Measurements from ENCODE around the gene F7. TPM values are rescaled to one million over a fixed set of nuclear protein-coding genes. Genes with fewer than 3 reads are reported as not detected.

The F7 gene
- total and polyA plus RNA-seq, 2 donors (not counting 1 experiment from before 2014, with no cell fraction given): not detected

DNA sequence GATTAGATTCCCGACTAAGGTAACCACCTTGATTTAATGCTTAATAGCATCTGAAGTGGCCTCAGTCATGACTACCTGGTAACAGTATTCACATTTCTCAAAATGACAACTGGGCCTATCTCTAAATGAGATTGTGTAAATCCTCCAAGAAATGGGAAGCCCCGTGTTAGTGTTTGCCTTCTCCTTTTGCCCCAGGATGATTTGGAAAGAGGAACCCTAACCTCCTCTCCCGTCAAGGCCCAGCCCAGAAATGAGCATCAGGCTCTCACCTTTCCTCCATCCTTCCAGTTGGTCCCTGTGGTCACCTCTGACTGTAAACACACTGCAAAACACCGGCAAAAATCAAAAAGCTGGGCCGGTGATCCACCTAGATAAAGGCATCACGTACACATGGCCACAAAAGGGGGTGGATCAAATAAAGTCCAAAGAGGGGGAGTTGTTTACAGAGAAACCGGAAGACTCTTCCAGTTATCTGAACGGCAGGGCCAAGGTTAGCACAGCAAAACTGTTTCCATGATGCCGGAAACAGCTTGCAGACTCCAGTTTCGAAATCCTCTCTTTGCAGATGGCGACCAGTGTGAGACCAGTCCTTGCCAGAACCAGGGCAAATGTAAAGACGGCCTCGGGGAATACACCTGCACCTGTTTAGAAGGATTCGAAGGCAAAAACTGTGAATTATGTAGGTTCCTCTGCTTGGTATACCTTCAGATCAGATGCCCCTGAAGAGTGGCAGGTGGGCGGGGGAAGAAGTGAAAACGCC, 33.4 kb downstream of the F7 start:
- Histone ChIP-seq H3K4me2 (ENCODE audit: extremely low read depth, insufficient read depth, low read length) (no peak overlapping the region), H3K27ac (ENCODE audit: insufficient read depth, low read length) (no peak overlapping the region), H3K27me3 (ENCODE audit: control insufficient read depth, insufficient read depth, low read length) (no peaks in the 10 kb centered on the region), H3K36me3 (ENCODE audit: control insufficient read depth, insufficient read depth, low read length) (no peaks in the 10 kb centered on the region), H3K4me1 (ENCODE audit: control insufficient read depth, extremely low read depth, insufficient read depth, low read length) (no peaks in the 10 kb centered on the region), H3K9ac (ENCODE audit: insufficient read depth, low read length) (no peak overlapping the region), H2AFZ (ENCODE audit: low read length) (no peak overlapping the region), H3K4me3 (replicated peaks in 1 of 4; ENCODE audit: control extremely low read depth in 1 of 4, insufficient read depth in 1 of 4, low read depth in 3 of 4, low read length in 4 of 4) (no peak overlapping the region), H4K20me1 (ENCODE audit: control insufficient read depth, extremely low read depth, insufficient read depth, low read length) (no peaks in the 10 kb centered on the region), H3K79me2 (ENCODE audit: control insufficient read depth, insufficient read depth, low read length) (no peaks in the 10 kb centered on the region), H3K9me3 (ENCODE audit: control insufficient read depth, insufficient read depth, low read depth, low read length) (no peaks in the 10 kb centered on the region)
- no peak for DNase-seq (ENCODE audit: low read depth in 2 of 2)
- no peak for TF ChIP-seq EZH2 (IDR thresholded peaks at IDR 0.05; ENCODE audit: low read length, missing control alignments)
- TF ChIP-seq, protein P1, sequence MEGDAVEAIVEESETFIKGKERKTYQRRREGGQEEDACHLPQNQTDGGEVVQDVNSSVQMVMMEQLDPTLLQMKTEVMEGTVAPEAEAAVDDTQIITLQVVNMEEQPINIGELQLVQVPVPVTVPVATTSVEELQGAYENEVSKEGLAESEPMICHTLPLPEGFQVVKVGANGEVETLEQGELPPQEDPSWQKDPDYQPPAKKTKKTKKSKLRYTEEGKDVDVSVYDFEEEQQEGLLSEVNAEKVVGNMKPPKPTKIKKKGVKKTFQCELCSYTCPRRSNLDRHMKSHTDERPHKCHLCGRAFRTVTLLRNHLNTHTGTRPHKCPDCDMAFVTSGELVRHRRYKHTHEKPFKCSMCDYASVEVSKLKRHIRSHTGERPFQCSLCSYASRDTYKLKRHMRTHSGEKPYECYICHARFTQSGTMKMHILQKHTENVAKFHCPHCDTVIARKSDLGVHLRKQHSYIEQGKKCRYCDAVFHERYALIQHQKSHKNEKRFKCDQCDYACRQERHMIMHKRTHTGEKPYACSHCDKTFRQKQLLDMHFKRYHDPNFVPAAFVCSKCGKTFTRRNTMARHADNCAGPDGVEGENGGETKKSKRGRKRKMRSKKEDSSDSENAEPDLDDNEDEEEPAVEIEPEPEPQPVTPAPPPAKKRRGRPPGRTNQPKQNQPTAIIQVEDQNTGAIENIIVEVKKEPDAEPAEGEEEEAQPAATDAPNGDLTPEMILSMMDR (conservative IDR thresholded peaks at IDR 0.05 in 1 of 2, IDR thresholded peaks at IDR 0.05 in 1 of 2; ENCODE audit: low read depth in 1 of 2, low read length in 2 of 2): no peak

DNA sequence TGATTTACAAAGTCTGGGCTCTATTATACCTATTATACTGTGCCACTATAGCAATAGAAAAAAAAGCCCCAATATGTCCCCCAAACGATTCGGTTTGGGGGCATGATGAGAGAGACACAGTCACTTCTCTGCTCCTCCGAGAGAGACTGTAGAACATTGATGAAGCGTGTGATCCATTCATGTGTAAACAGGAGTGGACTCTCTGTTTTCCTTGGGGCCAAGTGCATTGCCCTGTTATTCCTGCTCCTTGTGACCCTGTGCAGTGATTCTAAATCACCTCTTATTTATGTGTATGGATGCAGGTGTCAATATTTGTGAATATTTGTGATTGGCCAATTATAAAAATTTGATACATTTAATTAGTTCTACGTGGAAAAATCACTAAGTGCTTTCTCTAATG, 34.0 kb downstream of the F7 start:
- no peak overlapping the region for H3K4me2 ChIP-seq (ENCODE audit: extremely low read depth, insufficient read depth, low read length)
- no peak overlapping the region for H2AFZ ChIP-seq (ENCODE audit: low read length)
- TF ChIP-seq EZH2 (IDR thresholded peaks at IDR 0.05; ENCODE audit: low read length, missing control alignments): no peak
- TF ChIP-seq, protein P1 (conservative IDR thresholded peaks at IDR 0.05 in 1 of 2, IDR thresholded peaks at IDR 0.05 in 1 of 2; ENCODE audit: low read depth in 1 of 2, low read length in 2 of 2): no peak
- H4K20me1 ChIP-seq (ENCODE audit: control insufficient read depth, extremely low read depth, insufficient read depth, low read length): no peaks in the 10 kb centered on the region
- no peaks in the 10 kb centered on the region for H3K79me2 ChIP-seq (ENCODE audit: control insufficient read depth, insufficient read depth, low read length)
- H3K4me1 ChIP-seq (ENCODE audit: control insufficient read depth, extremely low read depth, insufficient read depth, low read length): no peaks in the 10 kb centered on the region
- H3K36me3 ChIP-seq (ENCODE audit: control insufficient read depth, insufficient read depth, low read length): no peaks in the 10 kb centered on the region
- H3K4me3 ChIP-seq (replicated peaks in 1 of 4; ENCODE audit: control extremely low read depth in 1 of 4, insufficient read depth in 1 of 4, low read depth in 3 of 4, low read length in 4 of 4): no peak overlapping the region
- DNase-seq (ENCODE audit: low read depth in 2 of 2): no peak
- H3K9ac ChIP-seq (ENCODE audit: insufficient read depth, low read length): no peak overlapping the region
- H3K27me3 ChIP-seq (ENCODE audit: control insufficient read depth, insufficient read depth, low read length): no peaks in the 10 kb centered on the region
- H3K9me3 ChIP-seq (ENCODE audit: control insufficient read depth, insufficient read depth, low read depth, low read length): no peaks in the 10 kb centered on the region
- no peak overlapping the region for H3K27ac ChIP-seq (ENCODE audit: insufficient read depth, low read length)

DNA sequence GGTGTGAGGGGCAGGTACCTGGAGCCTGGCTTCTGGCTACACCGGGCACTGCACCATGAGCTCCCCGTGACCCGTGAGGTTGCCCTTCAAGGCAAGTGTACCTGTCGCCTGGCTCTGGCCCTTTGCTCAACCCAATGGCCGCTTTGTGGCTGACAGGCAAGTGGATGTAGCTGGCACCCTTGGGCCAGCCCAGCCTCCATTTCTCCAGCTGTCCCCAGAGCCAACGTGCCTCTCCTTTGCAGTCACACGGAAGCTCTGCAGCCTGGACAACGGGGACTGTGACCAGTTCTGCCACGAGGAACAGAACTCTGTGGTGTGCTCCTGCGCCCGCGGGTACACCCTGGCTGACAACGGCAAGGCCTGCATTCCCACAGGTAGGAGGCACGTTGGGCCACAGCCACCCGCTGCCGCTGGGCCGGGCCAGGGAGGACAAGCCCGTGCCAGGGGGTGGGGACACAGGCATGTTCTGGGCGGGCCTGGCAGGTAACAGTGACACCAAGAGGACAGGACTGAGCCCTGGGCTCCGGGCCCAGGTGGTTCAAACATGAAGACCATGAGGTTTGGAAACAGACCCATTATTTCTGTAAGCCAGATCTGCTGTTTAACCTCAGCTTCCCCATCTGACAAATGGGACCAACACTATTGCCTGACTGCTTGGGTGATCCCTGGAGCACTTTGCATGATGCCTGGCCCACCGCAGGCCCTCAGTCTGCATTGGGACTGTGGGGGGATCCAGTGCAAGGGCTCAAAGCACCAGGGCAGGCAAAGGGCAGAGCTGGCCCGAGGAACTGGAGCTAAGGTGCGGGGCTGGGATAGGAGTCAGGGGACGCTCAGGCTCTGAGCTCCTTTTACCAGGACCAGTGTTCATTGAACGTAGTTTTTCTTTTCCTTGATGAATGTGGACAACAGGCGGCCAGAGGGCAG, 35.3 kb downstream of the F7 start:
- Histone ChIP-seq H3K27ac (ENCODE audit: insufficient read depth, low read length) (no peak overlapping the region), H3K9me3 (ENCODE audit: control insufficient read depth, insufficient read depth, low read depth, low read length) (no peaks in the 10 kb centered on the region), H3K4me3 (replicated peaks in 1 of 4; ENCODE audit: control extremely low read depth in 1 of 4, insufficient read depth in 1 of 4, low read depth in 3 of 4, low read length in 4 of 4) (no peak overlapping the region), H3K4me2 (ENCODE audit: extremely low read depth, insufficient read depth, low read length) (no peak overlapping the region), H3K4me1 (ENCODE audit: control insufficient read depth, extremely low read depth, insufficient read depth, low read length) (no peaks in the 10 kb centered on the region), H3K36me3 (ENCODE audit: control insufficient read depth, insufficient read depth, low read length) (no peaks in the 10 kb centered on the region), H3K79me2 (ENCODE audit: control insufficient read depth, insufficient read depth, low read length) (no peaks in the 10 kb centered on the region), H3K9ac (ENCODE audit: insufficient read depth, low read length) (no peak overlapping the region), H4K20me1 (ENCODE audit: control insufficient read depth, extremely low read depth, insufficient read depth, low read length) (no peaks in the 10 kb centered on the region), H2AFZ (ENCODE audit: low read length) (no peak overlapping the region), H3K27me3 (ENCODE audit: control insufficient read depth, insufficient read depth, low read length) (no peaks in the 10 kb centered on the region)
- TF ChIP-seq EZH2 (IDR thresholded peaks at IDR 0.05; ENCODE audit: low read length, missing control alignments): no peak
- TF ChIP-seq, protein P1 (conservative IDR thresholded peaks at IDR 0.05 in 1 of 2, IDR thresholded peaks at IDR 0.05 in 1 of 2; ENCODE audit: low read depth in 1 of 2, low read length in 2 of 2): no peak
- DNase-seq (ENCODE audit: low read depth in 2 of 2): no peak

Measured in fibroblast of lung (primary cell).